ACC112 (cell line): ENCODE results near the gene PARD6A.

Source experiments
- H2AFZ ChIP-seq: fragments of 200-600 bp; sonication (generic); one replicate; pipeline ENCODE4 v1.6.0; 2017; ENCODE audit warnings: antibody characterized with exemption, low read length; ENCODE audit not compliant: unreplicated experiment
- H3K27ac ChIP-seq: fragments of 200-600 bp; sonication (generic); 2 replicates; pipeline ENCODE4 v1.5.1; 2014; ENCODE audit warnings: low read depth, mild to moderate bottlenecking, antibody characterized with exemption, low read length, moderate library complexity
- H3K27me3 ChIP-seq: fragments of 200-600 bp; sonication (generic); 2 replicates; pipeline ENCODE4 v1.6.1; 2014; ENCODE audit warnings: mild to moderate bottlenecking, antibody characterized with exemption, low read length, moderate library complexity, mixed read lengths; ENCODE audit not compliant: insufficient read depth
- H3K36me3 ChIP-seq: fragments of 200-600 bp; sonication (generic); 2 replicates; pipeline ENCODE4 v1.6.1; 2016; ENCODE audit warnings: mild to moderate bottlenecking, antibody characterized with exemption, low read length, moderate library complexity, mixed read lengths; ENCODE audit not compliant: insufficient read depth
- H3K4me1 ChIP-seq: fragments of 200-600 bp; sonication (generic); one replicate; pipeline ENCODE4 v1.6.1; 2016; ENCODE audit warnings: low read length, mixed read lengths; ENCODE audit not compliant: insufficient read depth, unreplicated experiment, control insufficient read depth
- H3K4me3 ChIP-seq: fragments of 200-600 bp; sonication (generic); 2 replicates; pipeline ENCODE4 v1.5.1; 2014; ENCODE audit warnings: mild to moderate bottlenecking, low read depth, low read length
- H3K79me2 ChIP-seq: fragments of 200-600 bp; sonication (generic); one replicate; pipeline ENCODE4 v1.6.0; 2016; ENCODE audit warnings: low read length; ENCODE audit not compliant: control insufficient read depth, unreplicated experiment, insufficient read depth

Gene PARD6A

GRCh38 chr16:67697422-67698185 lies 36.8 kb downstream of the PARD6A start:
- Histone ChIP-seq H3K4me3 (no peak overlapping the region), H3K27me3 (no peaks in the 10 kb centered on the region), H2AFZ (no peak overlapping the region), H3K36me3 (peaks cover 5% of the 10 kb centered on the region; the same call in 1 of the 2 replicates), H3K27ac (no peak overlapping the region), H3K79me2 (peaks cover 2% of the 10 kb centered on the region), H3K4me1 (no peaks in the 10 kb centered on the region)

GRCh38 chr16:67699265-67699664 lies 38.5 kb downstream of the PARD6A start:
- H3K79me2 ChIP-seq, result peaks cover 2% of the 10 kb centered on the region
- no peak overlapping the region for H3K27ac ChIP-seq
- H3K27me3 ChIP-seq, result no peaks in the 10 kb centered on the region
- H3K4me3 ChIP-seq, result no peak overlapping the region
- no peak overlapping the region for H2AFZ ChIP-seq
- peaks cover 5% of the 10 kb centered on the region; the same call in 1 of the 2 replicates for H3K36me3 ChIP-seq
- H3K4me1 ChIP-seq, result no peaks in the 10 kb centered on the region

DNA sequence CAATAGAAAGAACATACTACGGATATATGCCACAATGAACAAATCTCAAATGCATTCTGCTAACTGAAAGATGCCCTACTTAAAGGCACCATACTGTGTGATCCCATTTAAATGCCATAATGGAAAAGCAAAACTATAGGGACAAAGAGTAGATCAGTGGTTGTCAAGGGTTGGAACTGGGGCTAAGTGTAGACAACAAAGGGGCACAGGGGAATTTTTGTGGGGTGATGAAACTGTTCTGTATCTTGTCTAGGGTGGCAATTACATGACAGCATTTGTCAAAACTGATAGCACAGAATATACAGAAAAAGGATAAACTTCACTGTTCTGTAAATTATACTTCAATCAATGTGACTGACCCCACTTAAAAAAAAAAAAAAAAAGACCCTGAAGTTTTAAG lies 40.7 kb downstream of the PARD6A start:
- Histone ChIP-seq H3K4me1 (no peaks in the 10 kb centered on the region), H3K36me3 (peaks cover 5% of the 10 kb centered on the region; the same call in 1 of the 2 replicates), H3K27ac (no peak overlapping the region), H3K4me3 (no peak overlapping the region), H3K79me2 (peaks cover 9% of the 10 kb centered on the region), H2AFZ (no peak overlapping the region), H3K27me3 (no peaks in the 10 kb centered on the region)

GRCh38 chr16:67702130-67702529 lies 41.4 kb downstream of the PARD6A start:
- H2AFZ ChIP-seq, result no peak overlapping the region
- H3K27me3 ChIP-seq, result no peaks in the 10 kb centered on the region
- no peaks in the 10 kb centered on the region for H3K4me1 ChIP-seq
- peaks cover 9% of the 10 kb centered on the region for H3K79me2 ChIP-seq
- H3K36me3 ChIP-seq, result peaks cover 5% of the 10 kb centered on the region; the same call in 1 of the 2 replicates
- no peak overlapping the region for H3K4me3 ChIP-seq
- no peak overlapping the region for H3K27ac ChIP-seq

GRCh38 chr16:67703626-67704025 lies 42.9 kb downstream of the PARD6A start:
- H3K27me3 ChIP-seq, result no peaks in the 10 kb centered on the region
- H3K79me2 ChIP-seq, result peaks cover 10% of the 10 kb centered on the region
- peaks cover 2% of the 10 kb centered on the region for H3K4me1 ChIP-seq
- no peak overlapping the region for H3K4me3 ChIP-seq
- no peak overlapping the region for H2AFZ ChIP-seq
- peaks cover 4% of the 10 kb centered on the region; the same call in 1 of the 2 replicates for H3K36me3 ChIP-seq
- H3K27ac ChIP-seq, result no peak overlapping the region

GRCh38 chr16:67704110-67704509 lies 43.4 kb downstream of the PARD6A start:
- Histone ChIP-seq H3K27ac (no peak overlapping the region), H2AFZ (no peak overlapping the region), H3K36me3 (no peaks in the 10 kb centered on the region; the same call in 1 of the 2 replicates), H3K27me3 (no peaks in the 10 kb centered on the region), H3K4me1 (peaks cover 5% of the 10 kb centered on the region), H3K4me3 (no peak overlapping the region), H3K79me2 (peaks cover 9% of the 10 kb centered on the region)

- Histone ChIP-seq H3K4me1 (peaks cover 5% of the 10 kb centered on the region), H3K79me2 (peaks cover 16% of the 10 kb centered on the region), H3K36me3 (no peaks in the 10 kb centered on the region), H3K4me3 (no peak overlapping the region), H3K27ac (no peak overlapping the region), H2AFZ (no peak overlapping the region), H3K27me3 (no peaks in the 10 kb centered on the region)
Observed at GRCh38 chr16:67707210-67707609, 46.5 kb downstream of the PARD6A start.

- no peak overlapping the region for H3K4me3 ChIP-seq
- no peaks in the 10 kb centered on the region for H3K27me3 ChIP-seq
- H2AFZ ChIP-seq, result no peak overlapping the region
- H3K4me1 ChIP-seq, result peaks cover 5% of the 10 kb centered on the region
- H3K79me2 ChIP-seq, result peaks cover 16% of the 10 kb centered on the region
- H3K36me3 ChIP-seq, result no peaks in the 10 kb centered on the region
- no peak overlapping the region for H3K27ac ChIP-seq
Observed at GRCh38 chr16:67707790-67708189, 47.0 kb downstream of the PARD6A start.

GRCh38 chr16:67708368-67708771 lies 47.6 kb downstream of the PARD6A start:
- Histone ChIP-seq H3K27me3 (no peaks in the 10 kb centered on the region), H3K4me3 (no peak overlapping the region), H2AFZ (no peak overlapping the region), H3K27ac (no peak overlapping the region), H3K4me1 (peaks cover 5% of the 10 kb centered on the region), H3K36me3 (no peaks in the 10 kb centered on the region), H3K79me2 (peaks cover 20% of the 10 kb centered on the region)

GRCh38 chr16:67709050-67709449 lies 48.3 kb downstream of the PARD6A start:
- H3K27ac ChIP-seq, result no peak overlapping the region
- no peaks in the 10 kb centered on the region for H3K36me3 ChIP-seq
- peaks cover 5% of the 10 kb centered on the region for H3K4me1 ChIP-seq
- H2AFZ ChIP-seq, result no peak overlapping the region
- H3K27me3 ChIP-seq, result no peaks in the 10 kb centered on the region
- peaks cover 25% of the 10 kb centered on the region for H3K79me2 ChIP-seq
- H3K4me3 ChIP-seq, result no peak overlapping the region

DNA sequence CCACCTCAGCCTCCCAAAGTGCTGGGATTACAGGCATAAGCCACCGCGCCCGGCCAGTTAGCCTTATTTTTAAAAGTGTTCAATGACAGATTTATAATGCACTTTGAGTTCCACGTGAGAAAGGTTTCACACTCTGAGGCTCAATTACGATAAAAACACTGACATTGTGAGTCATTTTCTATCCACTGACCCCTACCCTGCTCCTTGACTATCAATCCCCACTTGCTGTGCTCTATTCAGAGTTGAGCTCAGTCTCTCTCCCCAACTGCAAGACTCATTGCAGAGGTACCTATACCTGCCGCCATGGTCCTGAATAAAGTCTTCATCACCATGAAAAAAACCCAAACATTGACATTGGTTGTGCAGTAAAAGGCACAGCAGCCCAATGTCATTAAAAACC lies 49.8 kb downstream of the PARD6A start:
- Histone ChIP-seq H3K36me3 (no peaks in the 10 kb centered on the region), H3K27ac (no peak overlapping the region), H3K4me1 (peaks cover 5% of the 10 kb centered on the region), H2AFZ (no peak overlapping the region), H3K27me3 (no peaks in the 10 kb centered on the region), H3K4me3 (no peak overlapping the region), H3K79me2 (peaks cover 25% of the 10 kb centered on the region)
